BJ (cell line): ENCODE data around the gene POLG2. TPM values are rescaled to one million over a fixed set of nuclear protein-coding genes. Genes with fewer than 3 reads are reported as not detected.
"Not testable (repeated sequence)": the region's sequence is repeated elsewhere in the genome, so short reads cannot be mapped to it uniquely, and the experiment has no call there.

Source experiments
- CTCF ChIA-PET: fragments of 350-600 bp; formaldehyde crosslinking; extraction: SDS; loops from one replicate; lab custom pipeline; 2021; ENCODE audit warnings: antibody characterized with exemption, inconsistent platforms; lab: Yijun Ruan, JAX
- POLR2A ChIA-PET: fragments of 300-600 bp; sonication (Branson Sonifier 250); formaldehyde crosslinking; extraction: SDS; loops from one replicate; lab custom pipeline; 2021; ENCODE audit warnings: antibody characterized with exemption; lab: Charles Lee
- DNase-seq: peaks from one replicate; pipeline ENCODE4 v3.0.0-alpha.2; 2011; ENCODE audit warnings: low read depth
- H3K27me3 ChIP-seq: 2 replicates; pipeline ENCODE4 v1.6.0; 2011; ENCODE audit warnings: low read length; ENCODE audit not compliant: control insufficient read depth, insufficient read depth
- H3K36me3 ChIP-seq: 2 replicates; pipeline ENCODE4 v1.5.1; 2011; ENCODE audit warnings: low read length; ENCODE audit not compliant: control insufficient read depth, insufficient read depth
- H3K4me3 ChIP-seq: 2 replicates; pipeline ENCODE4 v1.5.1; 2011; ENCODE audit warnings: low read depth, mild to moderate bottlenecking, control low read depth, low read length
- CTCF ChIP-seq: IDR thresholded peaks from 2 replicates; pipeline ENCODE4 v1.5.1; 2011; ENCODE audit warnings: low read depth, mild to moderate bottlenecking, control low read depth, inconsistent platforms, low read length, moderate library complexity; ENCODE audit not compliant: insufficient read depth
- polyA plus RNA-seq: library from polyadenylated mRNA; depleted of rRNA; stranded (reverse); fragments of >200 nt; gene quantifications from 2 replicates; pipeline ENCODE4 v1.2.3, GENCODE V29; 2011

POLG2 gene
- polyA plus RNA-seq, 1 experiment: 4.5 TPM

- no peak for TF ChIP-seq CTCF
- CTCF ChIA-PET: no interaction called here
- no peak for DNase-seq
- Histone ChIP-seq H3K27me3 (no peaks in the 10 kb centered on the region), H3K36me3 (no peaks in the 10 kb centered on the region), H3K4me3 (no peak overlapping the region)
- POLR2A ChIA-PET: no interaction called here
Measured at GRCh38 chr17:64447526-64447925, 49.3 kb downstream of the POLG2 start.

GRCh38 chr17:64443086-64443760 is 53.6 kb downstream of the POLG2 start:
- no peak for TF ChIP-seq CTCF
- no peak for DNase-seq
- Histone ChIP-seq H3K36me3 (no peaks in the 10 kb centered on the region), H3K4me3 (no peak overlapping the region), H3K27me3 (no peaks in the 10 kb centered on the region)
- ChIA-PET POLR2A (no interaction called here), CTCF (interaction anchor here (1.8 kb wide), 1 partner anchor 23 kb away, joined by 5 read pairs; no protein-coding TSS in a partner anchor)

GRCh38 chr17:64442541-64442971 is 54.3 kb downstream of the POLG2 start:
- Histone ChIP-seq H3K36me3 (no peaks in the 10 kb centered on the region), H3K4me3 (no peak overlapping the region), H3K27me3 (no peaks in the 10 kb centered on the region)
- no peak for TF ChIP-seq CTCF
- ChIA-PET CTCF (interaction anchor here (1.8 kb wide), 1 partner anchor 22 kb away, joined by 5 read pairs; no protein-coding TSS in a partner anchor), POLR2A (no interaction called here)
- no peak for DNase-seq

- no peaks in the 10 kb centered on the region for H3K27me3 ChIP-seq
- no peak for DNase-seq
- ChIA-PET POLR2A (no interaction called here), CTCF (interaction anchor here (1.8 kb wide), 1 partner anchor 22 kb away, joined by 5 read pairs; no protein-coding TSS in a partner anchor)
- H3K36me3 ChIP-seq: no peaks in the 10 kb centered on the region
- H3K4me3 ChIP-seq: no peak overlapping the region
- TF ChIP-seq CTCF: no peak
Measured at GRCh38 chr17:64441772-64442540, 54.9 kb downstream of the POLG2 start.

- H3K27me3 ChIP-seq: no peaks in the 10 kb centered on the region
- no peak for DNase-seq
- POLR2A ChIA-PET: no interaction called here
- H3K36me3 ChIP-seq: no peaks in the 10 kb centered on the region
- no peak for TF ChIP-seq CTCF
- CTCF ChIA-PET: no interaction called here
- no peak overlapping the region for H3K4me3 ChIP-seq
Measured at GRCh38 chr17:64439956-64440355, 56.9 kb downstream of the POLG2 start.

GRCh38 chr17:64439521-64439920 is 57.3 kb downstream of the POLG2 start:
- H3K27me3 ChIP-seq, POLR2A ChIA-PET, H3K36me3 ChIP-seq, CTCF ChIA-PET, DNase-seq, H3K4me3 ChIP-seq: not testable (repeated sequence)
